ENCODE measurements around the gene DOK6. TPM values are rescaled to one million over a fixed set of nuclear protein-coding genes. Genes with fewer than 3 reads are reported as not detected.

DOK6 gene
- total RNA-seq, 1 experiment from 2014 or later: not detected

- DNase-seq: no peak
- Histone ChIP-seq H3K27me3 (ENCODE audit: insufficient read depth, low read depth) (no peaks in the 10 kb centered on the region), H3K79me2 (ENCODE audit: low read depth) (no peaks in the 10 kb centered on the region), H3K36me3 (ENCODE audit: low read depth) (no peaks in the 10 kb centered on the region), H3K9me2 (ENCODE audit: insufficient read depth) (no peaks in the 10 kb centered on the region), H4K20me1 (ENCODE audit: insufficient read depth) (no peaks in the 10 kb centered on the region), H3K9me3 (ENCODE audit: insufficient read depth, low read depth) (peaks cover 4% of the 10 kb centered on the region; the same call in 1 of the 2 replicates), H3K4me1 (replicated peaks; ENCODE audit: insufficient read depth) (peaks cover 5% of the 10 kb centered on the region; the same call in 1 of the 2 replicates), H2AFZ (no peak overlapping the region), H3F3A (ENCODE audit: insufficient read depth, low read depth) (peaks cover 8% of the 10 kb centered on the region; the same call in 1 of the 2 replicates), H3K4me2 (no peak overlapping the region), H3K27ac (no peak overlapping the region), H3K4me3 (no peak overlapping the region)
- CTCF ChIA-PET: no interaction called here
- no TSS peak for BruUV-seq (replicated peaks)
- TF ChIP-seq EZH2 (IDR thresholded peaks at IDR 0.05; ENCODE audit: low read depth): no peak
- no peak for TF ChIP-seq CTCF (conservative IDR thresholded peaks at IDR 0.05)
- POLR2A ChIA-PET (ENCODE audit: unreplicated experiment): no interaction called here
- intact Hi-C loops (cut with micrococcal nuclease; ENCODE audit: unreplicated experiment): no loop called here
These were observed 163.9 kb downstream of the DOK6 start for GRCh38 chr18:69564602-69565001.

GRCh38 chr18:69567813-69568488, 167.3 kb downstream of the DOK6 start:
- peak overlapping the region; percentile 55 for H2AFZ ChIP-seq
- TF ChIP-seq EZH2 (IDR thresholded peaks at IDR 0.05; ENCODE audit: low read depth) (no peak), CTCF (conservative IDR thresholded peaks at IDR 0.05) (no peak)

DNA sequence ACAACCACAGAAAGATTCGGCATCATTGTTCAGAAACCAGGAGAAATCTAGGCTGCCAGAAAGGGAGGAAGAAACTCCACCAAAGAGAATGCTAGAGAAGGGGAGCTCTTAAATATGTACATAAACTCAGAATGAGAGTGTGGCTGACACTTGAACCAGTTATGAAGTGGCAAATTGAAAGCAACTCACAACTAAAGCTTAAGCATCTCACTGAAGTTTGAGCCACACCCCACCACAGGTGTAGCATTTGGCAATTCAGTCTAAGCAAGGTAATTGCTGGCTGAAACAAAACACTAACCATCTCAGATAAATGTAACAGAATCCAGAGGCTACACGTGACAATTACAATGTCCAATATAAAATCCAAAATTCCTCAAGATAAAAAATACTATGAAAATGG, 168.4 kb downstream of the DOK6 start:
- Histone ChIP-seq H3K9me2 (ENCODE audit: insufficient read depth) (0 out of 2 replicates have a peak, but pooled peaks cover 6% of the 10 kb centered on the region), H3F3A (ENCODE audit: insufficient read depth, low read depth) (peaks cover 8% of the 10 kb centered on the region; the same call in 1 of the 2 replicates), H3K27me3 (ENCODE audit: insufficient read depth, low read depth) (no peaks in the 10 kb centered on the region), H3K4me2 (no peak overlapping the region), H3K36me3 (ENCODE audit: low read depth) (no peaks in the 10 kb centered on the region), H2AFZ (no peak overlapping the region), H3K79me2 (ENCODE audit: low read depth) (no peaks in the 10 kb centered on the region), H3K4me3 (no peak overlapping the region), H4K20me1 (ENCODE audit: insufficient read depth) (no peaks in the 10 kb centered on the region), H3K9me3 (ENCODE audit: insufficient read depth, low read depth) (peaks cover 4% of the 10 kb centered on the region; the same call in 1 of the 2 replicates), H3K4me1 (replicated peaks; ENCODE audit: insufficient read depth) (peaks cover 5% of the 10 kb centered on the region; the same call in 1 of the 2 replicates), H3K27ac (no peak overlapping the region)
- intact Hi-C loops (cut with micrococcal nuclease; ENCODE audit: unreplicated experiment): no loop called here
- POLR2A ChIA-PET (ENCODE audit: unreplicated experiment): no interaction called here
- no peak for DNase-seq
- TF ChIP-seq CTCF (conservative IDR thresholded peaks at IDR 0.05): no peak
- CTCF ChIA-PET: no interaction called here
- no TSS peak for BruUV-seq (replicated peaks)

More at GRCh38 chr18:69567813-69568488, 167.3 kb downstream of the DOK6 start:
- POLR2A ChIA-PET (ENCODE audit: unreplicated experiment): no interaction called here
- peak; percentile 4 to 64 for DNase-seq
- Histone ChIP-seq H3K4me2 (no peak overlapping the region), H3K36me3 (ENCODE audit: low read depth) (no peaks in the 10 kb centered on the region), H3K4me3 (no peak overlapping the region), H4K20me1 (ENCODE audit: insufficient read depth) (no peaks in the 10 kb centered on the region), H3K27ac (peak overlapping the region; percentile 47), H3F3A (ENCODE audit: insufficient read depth, low read depth) (peaks cover 8% of the 10 kb centered on the region; the same call in 1 of the 2 replicates), H3K9me2 (ENCODE audit: insufficient read depth) (0 out of 2 replicates have a peak, but pooled peaks cover 6% of the 10 kb centered on the region), H3K79me2 (ENCODE audit: low read depth) (no peaks in the 10 kb centered on the region), H3K4me1 (replicated peaks; ENCODE audit: insufficient read depth) (peaks cover 5% of the 10 kb centered on the region; the same call in 1 of the 2 replicates), H3K9me3 (ENCODE audit: insufficient read depth, low read depth) (peaks cover 4% of the 10 kb centered on the region; the same call in 1 of the 2 replicates), H3K27me3 (ENCODE audit: insufficient read depth, low read depth) (no peaks in the 10 kb centered on the region)
- CTCF ChIA-PET: no interaction called here
- no TSS peak for BruUV-seq (replicated peaks)
- intact Hi-C loops (cut with micrococcal nuclease; ENCODE audit: unreplicated experiment): no loop called here

All from PC-9 (cell line).